ENCODE measurements around the gene C3orf49. TPM values are rescaled to one million over a fixed set of nuclear protein-coding genes. Genes with fewer than 3 reads are reported as not detected.

C3orf49 gene
- total RNA-seq, 1 experiment from 2014 or later = not detected

GRCh38 chr3:63880653-63881052, 61.6 kb downstream of the C3orf49 start:
- Mint-ChIP-seq H3K4me1 (ENCODE audit: low read depth, unreplicated experiment) (peaks cover 7% of the 10 kb centered on the region), H3K27me3 (ENCODE audit: insufficient read depth, unreplicated experiment) (no peaks in the 10 kb centered on the region)
- no TSS peak for BruUV-seq (replicated peaks)

DNA sequence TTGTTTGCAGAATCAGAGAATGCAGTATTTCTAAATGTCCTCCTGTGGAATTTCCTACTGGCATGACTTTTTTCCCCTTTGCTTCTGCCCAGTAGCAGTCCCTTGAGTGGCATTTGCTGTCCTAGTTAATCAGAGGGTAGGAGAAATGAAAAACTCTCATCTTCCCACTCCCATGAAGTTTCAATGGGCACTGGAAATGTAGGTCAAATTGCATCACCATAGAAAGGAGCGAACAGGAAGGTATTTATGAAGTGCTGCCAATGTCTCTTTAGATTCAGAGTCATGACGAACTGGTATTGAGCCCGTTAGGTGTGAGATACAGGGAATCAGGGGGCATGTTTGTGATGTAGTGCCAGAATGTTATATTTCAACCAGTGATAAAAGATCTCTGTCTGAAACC, 67.8 kb downstream of the C3orf49 start:
- H3K4me3 ChIP-seq (ENCODE audit: low read depth, low read length) = no peak overlapping the region
- Mint-ChIP-seq H3K27ac (ENCODE audit: unreplicated experiment) (no peak overlapping the region), H3K36me3 (ENCODE audit: insufficient read depth, unreplicated experiment) (peaks cover 11% of the 10 kb centered on the region), H3K27me3 (ENCODE audit: insufficient read depth, unreplicated experiment) (no peaks in the 10 kb centered on the region), H3K9me3 (ENCODE audit: unreplicated experiment) (no peaks in the 10 kb centered on the region), H3K4me1 (ENCODE audit: low read depth, unreplicated experiment) (no peaks in the 10 kb centered on the region), H3K4me3 (ENCODE audit: unreplicated experiment) (no peak overlapping the region)
- intact Hi-C loops (cut with micrococcal nuclease; ENCODE audit: unreplicated experiment) = no loop called here
- ChIA-PET CTCF (no interaction called here), POLR2A (no interaction called here)
- no peaks in the 10 kb centered on the region for H3K27me3 ChIP-seq (replicated peaks; ENCODE audit: control insufficient read depth, insufficient read depth, low read length)
- H3K36me3 ChIP-seq (ENCODE audit: control insufficient read depth, insufficient read depth, low read length) = no peaks in the 10 kb centered on the region
- H3K9me3 ChIP-seq = no peaks in the 10 kb centered on the region
- H3K4me1 ChIP-seq = no peaks in the 10 kb centered on the region
- BruUV-seq (replicated peaks) = no TSS peak
- TF ChIP-seq, protein P1, sequence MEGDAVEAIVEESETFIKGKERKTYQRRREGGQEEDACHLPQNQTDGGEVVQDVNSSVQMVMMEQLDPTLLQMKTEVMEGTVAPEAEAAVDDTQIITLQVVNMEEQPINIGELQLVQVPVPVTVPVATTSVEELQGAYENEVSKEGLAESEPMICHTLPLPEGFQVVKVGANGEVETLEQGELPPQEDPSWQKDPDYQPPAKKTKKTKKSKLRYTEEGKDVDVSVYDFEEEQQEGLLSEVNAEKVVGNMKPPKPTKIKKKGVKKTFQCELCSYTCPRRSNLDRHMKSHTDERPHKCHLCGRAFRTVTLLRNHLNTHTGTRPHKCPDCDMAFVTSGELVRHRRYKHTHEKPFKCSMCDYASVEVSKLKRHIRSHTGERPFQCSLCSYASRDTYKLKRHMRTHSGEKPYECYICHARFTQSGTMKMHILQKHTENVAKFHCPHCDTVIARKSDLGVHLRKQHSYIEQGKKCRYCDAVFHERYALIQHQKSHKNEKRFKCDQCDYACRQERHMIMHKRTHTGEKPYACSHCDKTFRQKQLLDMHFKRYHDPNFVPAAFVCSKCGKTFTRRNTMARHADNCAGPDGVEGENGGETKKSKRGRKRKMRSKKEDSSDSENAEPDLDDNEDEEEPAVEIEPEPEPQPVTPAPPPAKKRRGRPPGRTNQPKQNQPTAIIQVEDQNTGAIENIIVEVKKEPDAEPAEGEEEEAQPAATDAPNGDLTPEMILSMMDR (IDR thresholded peaks at IDR 0.05; ENCODE audit: insufficient read depth in 1 of 2, low read depth in 1 of 2, low read length in 1 of 2, severe bottlenecking in 1 of 2, unreplicated experiment in 1 of 2) = no peak
- DNase-seq = no peak

More at GRCh38 chr3:63880653-63881052, 61.6 kb downstream of the C3orf49 start:
- ChIA-PET CTCF (no interaction called here), POLR2A (no interaction called here)
- Mint-ChIP-seq H3K27ac (ENCODE audit: unreplicated experiment) (no peak overlapping the region), H3K36me3 (ENCODE audit: insufficient read depth, unreplicated experiment) (peaks cover 5% of the 10 kb centered on the region), H3K9me3 (ENCODE audit: unreplicated experiment) (no peaks in the 10 kb centered on the region), H3K4me3 (ENCODE audit: unreplicated experiment) (no peak overlapping the region)
- TF ChIP-seq, protein P1 (IDR thresholded peaks at IDR 0.05; ENCODE audit: insufficient read depth in 1 of 2, low read depth in 1 of 2, low read length in 1 of 2, severe bottlenecking in 1 of 2, unreplicated experiment in 1 of 2) = no peak
- Histone ChIP-seq H3K4me1 (0 out of 2 replicates have a peak, but pooled peaks cover 4% of the 10 kb centered on the region), H3K9me3 (no peaks in the 10 kb centered on the region), H3K36me3 (ENCODE audit: control insufficient read depth, insufficient read depth, low read length) (no peaks in the 10 kb centered on the region), H3K4me3 (ENCODE audit: low read depth, low read length) (no peak overlapping the region), H3K27me3 (replicated peaks; ENCODE audit: control insufficient read depth, insufficient read depth, low read length) (no peaks in the 10 kb centered on the region)
- DNase-seq = no peak
- intact Hi-C loops (cut with micrococcal nuclease; ENCODE audit: unreplicated experiment) = no loop called here

DNA sequence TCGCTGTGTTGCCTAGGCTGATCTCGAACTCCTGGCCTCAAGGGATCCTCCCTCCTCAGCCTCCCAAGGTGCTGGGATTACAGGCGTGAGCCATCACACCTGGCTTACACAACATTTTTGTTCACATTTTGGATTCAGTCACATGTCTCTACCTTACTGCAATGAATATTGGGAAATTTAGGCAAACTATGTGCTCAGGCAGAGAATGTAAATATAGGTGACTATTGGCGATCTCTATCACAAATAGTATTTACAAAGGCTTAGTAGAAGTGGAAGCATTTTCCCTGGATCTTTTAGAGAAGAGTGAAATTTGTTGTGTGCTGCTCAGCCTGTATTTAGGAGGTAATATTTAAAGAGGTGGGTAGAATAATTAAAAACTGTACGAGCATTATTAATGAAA, 72.4 kb downstream of the C3orf49 start:
- Histone ChIP-seq H3K4me1 (no peaks in the 10 kb centered on the region), H3K36me3 (ENCODE audit: control insufficient read depth, insufficient read depth, low read length) (no peaks in the 10 kb centered on the region), H3K9me3 (no peaks in the 10 kb centered on the region), H3K27me3 (replicated peaks; ENCODE audit: control insufficient read depth, insufficient read depth, low read length) (no peaks in the 10 kb centered on the region), H3K4me3 (ENCODE audit: low read depth, low read length) (no peak overlapping the region)
- Mint-ChIP-seq H3K36me3 (ENCODE audit: insufficient read depth, unreplicated experiment) (no peaks in the 10 kb centered on the region), H3K9me3 (ENCODE audit: unreplicated experiment) (no peaks in the 10 kb centered on the region), H3K4me1 (ENCODE audit: low read depth, unreplicated experiment) (no peaks in the 10 kb centered on the region), H3K4me3 (ENCODE audit: unreplicated experiment) (no peak overlapping the region), H3K27ac (ENCODE audit: unreplicated experiment) (no peak overlapping the region), H3K27me3 (ENCODE audit: insufficient read depth, unreplicated experiment) (no peaks in the 10 kb centered on the region)
- TF ChIP-seq, protein P1 (IDR thresholded peaks at IDR 0.05; ENCODE audit: insufficient read depth in 1 of 2, low read depth in 1 of 2, low read length in 1 of 2, severe bottlenecking in 1 of 2, unreplicated experiment in 1 of 2) = no peak
- peak in 1 of 2 experiments; percentile 36 for DNase-seq
- ChIA-PET CTCF (no interaction called here), POLR2A (no interaction called here)
- BruUV-seq (replicated peaks) = no TSS peak
- intact Hi-C loops (cut with micrococcal nuclease; ENCODE audit: unreplicated experiment) = loop anchor here (1.0 kb wide), 1 partner anchor 21 kb away; the partner anchor contains the start of gene SCAANT1

All from Caco-2 (cell line).